C4-2B (cell line): Measurements from ENCODE around the gene FANCG.
A peak's percentile ranks its signal among the peaks of the same experiment; 100 is the strongest.

Experiments used
- CTCF ChIP-seq: fragments of 450-650 bp; conservative IDR thresholded peaks from 2 replicates; pipeline ENCODE4 v1.5.1; 2017; ENCODE audit warnings: mild to moderate bottlenecking
- ZFX ChIP-seq: fragments of 450-650 bp; IDR thresholded peaks from 2 replicates; pipeline ENCODE4 v1.6.1; 2017

DNA sequence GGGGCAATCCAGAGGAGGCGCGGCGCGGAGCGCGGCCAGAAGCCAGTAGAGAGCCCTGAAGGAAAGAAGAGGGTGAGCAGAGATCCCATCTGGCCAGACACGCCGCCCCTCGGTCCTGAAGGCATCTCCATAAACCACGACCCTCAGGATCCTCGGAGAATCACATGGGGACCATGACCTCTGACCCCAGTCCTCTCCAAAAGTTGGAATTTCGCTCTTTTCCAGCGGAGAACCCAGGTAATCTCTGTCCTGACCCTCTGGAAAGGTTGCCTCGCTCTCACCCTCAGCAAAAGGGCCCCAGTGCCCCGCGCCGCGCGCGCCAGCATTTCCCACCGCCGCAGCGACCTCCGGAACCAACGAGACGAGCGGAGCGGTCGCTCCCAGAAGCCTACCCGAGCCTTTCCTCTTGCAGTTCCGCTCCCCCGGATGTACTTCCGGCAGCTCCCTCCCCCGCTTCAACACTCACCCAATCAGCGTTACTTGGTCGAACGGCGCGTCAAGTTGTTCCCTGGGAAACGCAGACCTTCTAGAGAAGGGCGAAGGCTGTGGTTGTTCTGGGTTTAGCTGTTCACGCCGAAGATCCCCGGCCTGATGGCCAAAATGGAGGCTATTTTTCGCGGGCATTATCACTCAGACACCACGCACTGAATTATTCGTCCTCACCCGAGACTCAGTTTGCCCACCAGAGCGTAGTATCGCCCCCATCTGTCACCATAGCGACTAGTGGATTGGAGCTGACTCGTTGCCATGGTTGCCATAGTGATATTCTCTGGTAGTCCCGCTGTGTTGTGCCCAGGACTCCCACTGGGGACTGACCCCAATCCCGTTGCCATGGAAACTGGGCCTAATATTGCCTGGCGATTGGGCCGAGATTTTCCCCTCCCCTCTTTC is 23.3 kb upstream of the FANCG start, which contains the start of gene STOML2:
- TF ChIP-seq CTCF, result no peak
- peak; percentile 71; the same call in 1 of the 2 replicates for TF ChIP-seq ZFX
